HG02943 (cell line): ENCODE data around the gene CIDEB.

Experiments
- ATAC-seq: cut with Tn5 transposase; IDR thresholded peaks from one replicate; pipeline ENCODE4 v1.9.1; 2021; ENCODE audit warnings: mild to moderate bottlenecking, low read depth, moderate library complexity; ENCODE audit not compliant: unreplicated experiment

Gene CIDEB

GRCh38 chr14:24314377-24315193 lies 6.8 kb upstream of the CIDEB start:
- no peak for ATAC-seq

GRCh38 chr14:24313913-24314312 lies 6.1 kb upstream of the CIDEB start:
- ATAC-seq, result no peak

GRCh38 chr14:24312736-24313507 lies 5.1 kb upstream of the CIDEB start:
- no peak for ATAC-seq

- no peak for ATAC-seq
These were observed 4.2 kb upstream of the CIDEB start for GRCh38 chr14:24311837-24312615.

- ATAC-seq, result peak; percentile 60
These were observed 3.1 kb upstream of the CIDEB start, which contains the start of gene LTB4R for GRCh38 chr14:24310646-24311604. TSS of gene LTB4R (plus strand) at chr14:24311502. CDS start at chr14:24315652, 4,150 bp downstream.

GRCh38 chr14:24310265-24310645 lies 2.5 kb upstream of the CIDEB start:
- no peak for ATAC-seq

GRCh38 chr14:24309538-24310264 lies 1.9 kb upstream of the CIDEB start, which contains the start of gene LTB4R2:
TSS of gene LTB4R2 (plus strand) at chr14:24310140. CDS start at chr14:24310665, 525 bp downstream.
- no peak for ATAC-seq

- ATAC-seq, result no peak
These were observed 756 bp upstream of the CIDEB start for GRCh38 chr14:24308342-24309124.

- no peak for ATAC-seq
These were observed 612 bp downstream of the CIDEB start for GRCh38 chr14:24307156-24307574.

GRCh38 chr14:24304019-24304387 lies 3.8 kb downstream of the CIDEB start:
- ATAC-seq, result no peak

GRCh38 chr14:24300326-24300980 lies 7.3 kb downstream of the CIDEB start:
- no peak for ATAC-seq

- peak; percentile 62 for ATAC-seq
These were observed 8.3 kb downstream of the CIDEB start, which contains the start of the genes DHRS1 and NOP9 for GRCh38 chr14:24299255-24300191. TSS of gene DHRS1 (minus strand) at chr14:24299780. CDS start at chr14:24299106, 674 bp downstream. TSS of gene NOP9 (plus strand) at chr14:24299850. CDS start at chr14:24299955, 105 bp downstream.

- no peak for ATAC-seq
These were observed 8.9 kb downstream of the CIDEB start for GRCh38 chr14:24298892-24299254.

GRCh38 chr14:24297190-24297964 lies 10.4 kb downstream of the CIDEB start:
- no peak for ATAC-seq

- no peak for ATAC-seq
These were observed 11.2 kb downstream of the CIDEB start for GRCh38 chr14:24296341-24297157.
